A673 (cell line): ENCODE results near the gene LEMD1.

Experiments used
- EZH2 ChIP-seq: fragments of 200-600 bp; sonication (generic); IDR thresholded peaks from 2 replicates; pipeline ENCODE4 v1.6.1; 2017; ENCODE audit warnings: borderline replicate concordance, low read depth, mild to moderate bottlenecking, mixed read lengths, antibody characterized with exemption, low read length; ENCODE audit not compliant: poor library complexity, severe bottlenecking
- TF ChIP-seq, protein P1 (sequence below): fragments of 300-800, 200-600 bp; sonication (generic); conservative IDR thresholded peaks from 2 replicates; pipeline ENCODE4 v1.5.1; 2017; ENCODE audit warnings: low read depth, mild to moderate bottlenecking, antibody characterized with exemption, low read length, moderate library complexity, mixed read lengths

GRCh38 chr1:205416322-205416721 is 5.5 kb downstream of the LEMD1 start:
- TF ChIP-seq, protein P1, sequence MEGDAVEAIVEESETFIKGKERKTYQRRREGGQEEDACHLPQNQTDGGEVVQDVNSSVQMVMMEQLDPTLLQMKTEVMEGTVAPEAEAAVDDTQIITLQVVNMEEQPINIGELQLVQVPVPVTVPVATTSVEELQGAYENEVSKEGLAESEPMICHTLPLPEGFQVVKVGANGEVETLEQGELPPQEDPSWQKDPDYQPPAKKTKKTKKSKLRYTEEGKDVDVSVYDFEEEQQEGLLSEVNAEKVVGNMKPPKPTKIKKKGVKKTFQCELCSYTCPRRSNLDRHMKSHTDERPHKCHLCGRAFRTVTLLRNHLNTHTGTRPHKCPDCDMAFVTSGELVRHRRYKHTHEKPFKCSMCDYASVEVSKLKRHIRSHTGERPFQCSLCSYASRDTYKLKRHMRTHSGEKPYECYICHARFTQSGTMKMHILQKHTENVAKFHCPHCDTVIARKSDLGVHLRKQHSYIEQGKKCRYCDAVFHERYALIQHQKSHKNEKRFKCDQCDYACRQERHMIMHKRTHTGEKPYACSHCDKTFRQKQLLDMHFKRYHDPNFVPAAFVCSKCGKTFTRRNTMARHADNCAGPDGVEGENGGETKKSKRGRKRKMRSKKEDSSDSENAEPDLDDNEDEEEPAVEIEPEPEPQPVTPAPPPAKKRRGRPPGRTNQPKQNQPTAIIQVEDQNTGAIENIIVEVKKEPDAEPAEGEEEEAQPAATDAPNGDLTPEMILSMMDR = no peak
- TF ChIP-seq EZH2 = no peak
